GM18867 (cell line): ENCODE measurements around the gene OR13J1.

Experiments
- ATAC-seq: cut with Tn5 transposase; IDR thresholded peaks from one replicate; pipeline ENCODE4 v1.9.1; 2021; ENCODE audit warnings: mild to moderate bottlenecking, moderate library complexity; ENCODE audit not compliant: unreplicated experiment

Gene OR13J1

GRCh38 chr9:35835216-35835632 lies 35.0 kb downstream of the OR13J1 start:
- ATAC-seq, result no peak

- no peak for ATAC-seq
Observed at GRCh38 chr9:35834260-35835215, 35.7 kb downstream of the OR13J1 start.

- ATAC-seq, result no peak
Observed at GRCh38 chr9:35832814-35833213, 37.4 kb downstream of the OR13J1 start.

GRCh38 chr9:35831040-35831439 lies 39.2 kb downstream of the OR13J1 start:
- no peak for ATAC-seq

- no peak for ATAC-seq
Observed at GRCh38 chr9:35829764-35830096, 40.5 kb downstream of the OR13J1 start.

GRCh38 chr9:35829084-35829763 lies 41.0 kb downstream of the OR13J1 start, which contains the start of gene TMEM8B:
TSS of gene TMEM8B (plus strand) at chr9:35829228. CDS start at chr9:35829448, 220 bp downstream.
- ATAC-seq, result peak; percentile 82

- ATAC-seq, result no peak
Observed at GRCh38 chr9:35828716-35829083, 41.5 kb downstream of the OR13J1 start, which contains the start of gene FAM221B. TSS of gene FAM221B (minus strand) at chr9:35828732. CDS start at chr9:35826161, 2,571 bp downstream.

GRCh38 chr9:35827486-35827885 lies 42.7 kb downstream of the OR13J1 start:
- ATAC-seq, result no peak

- ATAC-seq, result no peak
Observed at GRCh38 chr9:35826071-35826701, 44.0 kb downstream of the OR13J1 start.

- ATAC-seq, result no peak
Observed at GRCh38 chr9:35822926-35823325, 47.3 kb downstream of the OR13J1 start.

GRCh38 chr9:35820076-35820475 lies 50.1 kb downstream of the OR13J1 start:
- ATAC-seq, result no peak
